Keratinocyte (primary cell): Measurements from ENCODE around the gene SLX4IP.

Experiments used
- EZH2 ChIP-seq: IDR thresholded peaks from one replicate; pipeline ENCODE4 v1.6.1; 2012; ENCODE audit warnings: inconsistent platforms, mild to moderate bottlenecking, low read length, moderate library complexity
- TF ChIP-seq, protein P1 (sequence below), 3 experiments: IDR thresholded peaks in 1 of 3; conservative IDR thresholded peaks in 1 of 3; optimal IDR thresholded peaks in 1 of 3; 2 replicates in 2 of 3; 3 replicates in 1 of 3; pipeline versions ENCODE3 to v1.5.1; 2011; ENCODE audit warnings: low read length in 3 of 3, mild to moderate bottlenecking in 3 of 3, moderate library complexity in 2 of 3, control low read depth in 1 of 3, inconsistent platforms in 1 of 3; ENCODE audit not compliant: insufficient read depth in 2 of 3; ENCODE audit errors: extremely low read depth in 1 of 3

DNA sequence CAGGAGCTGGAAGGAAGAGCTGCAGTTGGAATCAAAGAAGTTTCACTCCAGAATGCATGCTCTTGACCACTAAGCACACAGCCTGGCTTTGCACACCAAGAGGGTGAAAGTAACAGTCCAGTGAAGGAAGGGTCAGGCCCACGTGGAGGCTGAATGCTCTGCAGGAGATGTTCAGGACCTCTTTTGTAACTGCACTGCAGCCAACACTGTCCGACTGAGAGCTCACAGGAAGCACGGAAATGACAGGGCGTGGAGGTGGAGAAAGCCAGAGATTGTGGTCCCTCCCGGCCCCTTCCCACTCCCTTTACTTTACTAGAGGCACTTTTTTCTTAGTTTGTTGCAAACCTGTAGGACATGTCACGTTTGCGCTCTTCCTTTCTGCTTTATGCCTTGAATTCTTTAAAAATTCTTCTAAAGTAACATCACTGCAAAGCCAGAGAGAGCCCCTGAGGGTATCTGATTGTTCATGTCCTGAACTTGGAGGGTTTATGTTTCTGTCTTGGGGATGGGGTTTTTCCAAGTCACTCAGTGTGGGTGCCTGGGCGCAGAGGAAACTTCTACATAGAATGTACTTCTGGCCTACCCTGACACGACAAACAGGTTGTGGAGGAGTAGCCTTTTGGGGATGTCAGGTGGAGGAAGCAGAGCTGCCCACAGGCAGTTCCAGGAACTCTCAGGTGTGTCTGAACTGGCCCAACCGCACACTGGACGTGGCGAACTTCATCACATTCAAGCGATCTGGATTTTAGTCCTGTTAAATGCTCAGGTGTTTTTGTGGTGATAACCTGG is 197.8 kb downstream of the SLX4IP start:
- TF ChIP-seq, protein P1, sequence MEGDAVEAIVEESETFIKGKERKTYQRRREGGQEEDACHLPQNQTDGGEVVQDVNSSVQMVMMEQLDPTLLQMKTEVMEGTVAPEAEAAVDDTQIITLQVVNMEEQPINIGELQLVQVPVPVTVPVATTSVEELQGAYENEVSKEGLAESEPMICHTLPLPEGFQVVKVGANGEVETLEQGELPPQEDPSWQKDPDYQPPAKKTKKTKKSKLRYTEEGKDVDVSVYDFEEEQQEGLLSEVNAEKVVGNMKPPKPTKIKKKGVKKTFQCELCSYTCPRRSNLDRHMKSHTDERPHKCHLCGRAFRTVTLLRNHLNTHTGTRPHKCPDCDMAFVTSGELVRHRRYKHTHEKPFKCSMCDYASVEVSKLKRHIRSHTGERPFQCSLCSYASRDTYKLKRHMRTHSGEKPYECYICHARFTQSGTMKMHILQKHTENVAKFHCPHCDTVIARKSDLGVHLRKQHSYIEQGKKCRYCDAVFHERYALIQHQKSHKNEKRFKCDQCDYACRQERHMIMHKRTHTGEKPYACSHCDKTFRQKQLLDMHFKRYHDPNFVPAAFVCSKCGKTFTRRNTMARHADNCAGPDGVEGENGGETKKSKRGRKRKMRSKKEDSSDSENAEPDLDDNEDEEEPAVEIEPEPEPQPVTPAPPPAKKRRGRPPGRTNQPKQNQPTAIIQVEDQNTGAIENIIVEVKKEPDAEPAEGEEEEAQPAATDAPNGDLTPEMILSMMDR (optimal IDR thresholded peaks at IDR 0.05 in 1 of 3, IDR thresholded peaks at IDR 0.05 in 1 of 3, conservative IDR thresholded peaks at IDR 0.05 in 1 of 3; ENCODE audit: extremely low read depth in 1 of 3, insufficient read depth in 2 of 3, low read length in 3 of 3) = no peak
- no peak for TF ChIP-seq EZH2
